ENCODE data around the gene DNMBP. TPM values are rescaled to one million over a fixed set of nuclear protein-coding genes. Genes with fewer than 3 reads are reported as not detected.

The DNMBP gene
- total RNA-seq, 2 donors from 2014 or later: 38.4 to 53.5 TPM

DNA sequence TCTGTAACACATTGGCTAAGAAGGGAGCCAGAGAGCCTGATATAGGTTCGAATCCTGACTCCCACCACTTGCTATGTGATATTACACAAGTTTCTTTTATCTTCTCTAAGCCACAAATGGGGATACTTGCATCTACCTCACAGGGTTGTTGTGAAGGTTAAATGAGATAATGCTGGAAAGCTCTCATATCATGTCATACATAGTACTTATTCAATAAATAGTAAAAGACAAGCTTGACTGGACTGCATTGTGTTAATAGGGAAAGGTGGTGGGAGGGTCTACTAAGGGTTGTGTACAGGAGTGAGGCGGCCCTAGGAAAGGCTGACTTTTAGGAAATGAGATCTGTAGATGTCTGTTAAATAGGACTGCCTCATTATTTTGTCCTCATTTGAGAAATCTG is 35.8 kb upstream of the DNMBP start:
- no peak overlapping the region for H3K4me3 ChIP-seq
- H3K27ac ChIP-seq: no peak overlapping the region
- H3K4me1 ChIP-seq: no peaks in the 10 kb centered on the region
- no peak for DNase-seq
- H3K36me3 ChIP-seq: no peaks in the 10 kb centered on the region
- no peaks in the 10 kb centered on the region for H3K27me3 ChIP-seq
- TF ChIP-seq, protein P1, sequence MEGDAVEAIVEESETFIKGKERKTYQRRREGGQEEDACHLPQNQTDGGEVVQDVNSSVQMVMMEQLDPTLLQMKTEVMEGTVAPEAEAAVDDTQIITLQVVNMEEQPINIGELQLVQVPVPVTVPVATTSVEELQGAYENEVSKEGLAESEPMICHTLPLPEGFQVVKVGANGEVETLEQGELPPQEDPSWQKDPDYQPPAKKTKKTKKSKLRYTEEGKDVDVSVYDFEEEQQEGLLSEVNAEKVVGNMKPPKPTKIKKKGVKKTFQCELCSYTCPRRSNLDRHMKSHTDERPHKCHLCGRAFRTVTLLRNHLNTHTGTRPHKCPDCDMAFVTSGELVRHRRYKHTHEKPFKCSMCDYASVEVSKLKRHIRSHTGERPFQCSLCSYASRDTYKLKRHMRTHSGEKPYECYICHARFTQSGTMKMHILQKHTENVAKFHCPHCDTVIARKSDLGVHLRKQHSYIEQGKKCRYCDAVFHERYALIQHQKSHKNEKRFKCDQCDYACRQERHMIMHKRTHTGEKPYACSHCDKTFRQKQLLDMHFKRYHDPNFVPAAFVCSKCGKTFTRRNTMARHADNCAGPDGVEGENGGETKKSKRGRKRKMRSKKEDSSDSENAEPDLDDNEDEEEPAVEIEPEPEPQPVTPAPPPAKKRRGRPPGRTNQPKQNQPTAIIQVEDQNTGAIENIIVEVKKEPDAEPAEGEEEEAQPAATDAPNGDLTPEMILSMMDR (IDR thresholded peaks at IDR 0.05): no peak
- intact Hi-C loops (cut with DNase I): loop anchor here (5.0 kb wide), 1 partner anchor 73 kb away; no protein-coding TSS in a partner anchor
- no peak overlapping the region for H3K9ac ChIP-seq (ENCODE audit: low read depth in 2 of 2, low read length in 2 of 2)
- H3K9me3 ChIP-seq: no peaks in the 10 kb centered on the region

DNA sequence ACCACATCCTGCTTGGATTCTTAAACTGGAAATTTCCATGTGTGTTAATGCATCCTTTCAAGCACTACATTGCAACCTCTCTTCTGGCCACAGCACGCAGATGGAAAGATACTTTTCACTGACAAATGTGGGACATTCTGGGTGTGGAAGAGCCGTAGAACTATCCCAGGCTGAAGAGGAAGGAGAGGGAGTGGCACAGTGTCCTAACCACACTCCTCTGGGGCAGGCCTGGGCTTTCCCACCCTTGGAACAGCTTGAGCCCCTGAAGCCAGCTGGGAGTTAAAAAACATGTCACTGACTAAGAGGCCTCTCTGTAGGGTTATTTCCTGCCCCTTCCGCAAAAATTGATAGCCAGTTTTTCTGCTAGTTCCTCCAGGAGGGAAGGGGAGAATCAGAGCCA is 34.0 kb upstream of the DNMBP start:
- H3K4me3 ChIP-seq: no peak overlapping the region
- intact Hi-C loops (cut with DNase I): no loop called here
- peaks cover 5% of the 10 kb centered on the region for H3K4me1 ChIP-seq
- peak overlapping the region; percentile 35 for H3K27ac ChIP-seq
- no peaks in the 10 kb centered on the region for H3K27me3 ChIP-seq
- no peak for DNase-seq
- H3K36me3 ChIP-seq: no peaks in the 10 kb centered on the region
- TF ChIP-seq, protein P1 (IDR thresholded peaks at IDR 0.05): no peak
- no peaks in the 10 kb centered on the region for H3K9me3 ChIP-seq
- no peak overlapping the region for H3K9ac ChIP-seq (ENCODE audit: low read depth in 2 of 2, low read length in 2 of 2)

DNA sequence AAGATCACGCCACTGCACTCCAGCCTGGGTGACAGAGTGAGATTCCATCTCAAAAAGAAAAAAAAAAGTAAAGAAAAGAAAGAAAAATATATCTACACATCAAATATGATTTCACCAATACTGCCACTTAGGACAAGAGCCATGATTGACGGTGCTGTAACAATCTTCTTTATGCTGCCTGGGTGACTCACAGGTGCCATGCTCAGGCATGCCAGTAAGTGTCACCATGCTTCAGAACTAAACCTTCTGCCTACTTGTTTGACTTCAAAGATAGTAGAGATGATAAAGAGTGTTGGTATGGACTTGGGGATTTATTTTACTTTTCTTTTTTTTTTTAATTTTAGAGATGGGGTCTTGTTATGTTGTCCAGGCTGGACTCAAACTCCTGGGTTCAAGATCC is 33.6 kb upstream of the DNMBP start:
- Histone ChIP-seq H3K4me1 (peaks cover 7% of the 10 kb centered on the region), H3K9me3 (no peaks in the 10 kb centered on the region), H3K9ac (ENCODE audit: low read depth in 2 of 2, low read length in 2 of 2) (no peak overlapping the region), H3K4me3 (no peak overlapping the region), H3K36me3 (no peaks in the 10 kb centered on the region), H3K27ac (peak overlapping the region; percentile 35), H3K27me3 (no peaks in the 10 kb centered on the region)
- DNase-seq: no peak
- intact Hi-C loops (cut with DNase I): no loop called here
- TF ChIP-seq, protein P1 (IDR thresholded peaks at IDR 0.05): no peak

DNA sequence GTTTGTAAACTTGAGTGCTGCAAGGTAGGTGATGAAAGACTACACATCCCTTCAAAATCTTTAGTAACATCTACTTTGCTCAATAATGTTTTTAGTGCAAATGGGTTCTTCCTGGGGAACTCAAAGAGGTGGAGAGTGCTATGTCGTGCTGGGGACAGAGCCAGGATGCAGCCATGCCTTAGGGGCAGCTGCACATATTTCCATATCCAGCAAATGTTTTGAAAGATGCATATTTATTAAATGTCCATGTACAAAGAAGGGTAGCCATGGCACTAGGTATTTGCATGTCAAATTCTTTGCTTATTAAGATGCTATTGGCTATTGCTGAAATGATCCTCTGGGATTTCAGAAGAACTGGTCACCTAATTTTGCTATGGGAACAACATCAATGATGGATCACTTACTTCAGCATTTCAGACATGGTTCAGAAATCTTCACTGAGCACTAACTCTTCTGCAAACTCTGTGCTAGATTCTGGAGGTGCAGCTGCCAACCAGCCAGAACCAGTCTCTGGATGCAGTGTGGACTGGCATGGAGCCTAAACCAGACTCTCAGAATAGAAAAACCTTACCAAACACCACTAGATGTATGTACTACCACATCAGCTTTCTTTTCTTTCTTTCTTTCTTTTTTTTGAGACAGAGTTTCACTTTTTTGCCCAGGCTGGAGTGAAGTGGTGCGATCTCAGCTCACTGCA is 31.7 kb upstream of the DNMBP start:
- H3K4me1 ChIP-seq: peaks cover 7% of the 10 kb centered on the region
- no peak overlapping the region for H3K27ac ChIP-seq
- DNase-seq: no peak
- TF ChIP-seq, protein P1 (IDR thresholded peaks at IDR 0.05): no peak
- intact Hi-C loops (cut with DNase I): no loop called here
- H3K36me3 ChIP-seq: no peaks in the 10 kb centered on the region
- no peak overlapping the region for H3K9ac ChIP-seq (ENCODE audit: low read depth in 2 of 2, low read length in 2 of 2)
- H3K4me3 ChIP-seq: no peak overlapping the region
- no peaks in the 10 kb centered on the region for H3K9me3 ChIP-seq
- no peaks in the 10 kb centered on the region for H3K27me3 ChIP-seq

DNA sequence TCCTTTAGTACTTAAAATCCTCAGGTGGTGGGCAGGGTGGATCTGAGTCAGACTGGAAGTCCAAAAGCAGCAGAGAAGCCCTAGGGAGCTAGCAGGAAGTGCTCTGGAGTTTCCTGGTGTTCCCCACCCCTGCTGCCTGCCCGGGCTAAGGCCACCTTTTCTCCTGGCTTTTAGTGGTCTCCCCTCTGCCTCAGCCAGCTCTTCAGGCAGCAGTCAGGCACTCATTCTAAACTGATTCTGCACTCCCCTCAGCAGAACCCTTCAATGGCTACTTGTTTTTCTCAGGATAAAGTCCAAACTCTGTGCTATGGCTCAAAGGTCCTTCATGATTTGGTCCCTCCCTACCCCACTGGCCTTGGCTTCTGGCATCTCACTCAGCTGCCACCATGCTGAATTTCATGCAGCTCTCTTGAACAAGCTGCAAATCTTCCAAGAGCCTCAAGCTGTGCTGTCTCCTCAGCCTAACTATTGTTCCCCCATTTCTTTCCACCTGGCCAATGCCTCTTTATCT is 28.9 kb upstream of the DNMBP start:
- intact Hi-C loops (cut with DNase I): no loop called here
- no peaks in the 10 kb centered on the region for H3K36me3 ChIP-seq
- H3K4me3 ChIP-seq: no peak overlapping the region
- H3K9ac ChIP-seq (ENCODE audit: low read depth in 2 of 2, low read length in 2 of 2): peak overlapping the region in 1 of 2 donors; percentile 38
- no peaks in the 10 kb centered on the region for H3K27me3 ChIP-seq
- TF ChIP-seq, protein P1 (IDR thresholded peaks at IDR 0.05): no peak
- DNase-seq: peak; percentile 52
- H3K4me1 ChIP-seq: peaks cover 7% of the 10 kb centered on the region
- H3K27ac ChIP-seq: peak overlapping the region; percentile 62
- no peaks in the 10 kb centered on the region for H3K9me3 ChIP-seq
